ENCODE data around the gene MTFP1. TPM values are rescaled to one million over a fixed set of nuclear protein-coding genes. Genes with fewer than 3 reads are reported as not detected.

The MTFP1 gene
- total RNA-seq, 1 donor from 2014 or later: 29.9 TPM

DNA sequence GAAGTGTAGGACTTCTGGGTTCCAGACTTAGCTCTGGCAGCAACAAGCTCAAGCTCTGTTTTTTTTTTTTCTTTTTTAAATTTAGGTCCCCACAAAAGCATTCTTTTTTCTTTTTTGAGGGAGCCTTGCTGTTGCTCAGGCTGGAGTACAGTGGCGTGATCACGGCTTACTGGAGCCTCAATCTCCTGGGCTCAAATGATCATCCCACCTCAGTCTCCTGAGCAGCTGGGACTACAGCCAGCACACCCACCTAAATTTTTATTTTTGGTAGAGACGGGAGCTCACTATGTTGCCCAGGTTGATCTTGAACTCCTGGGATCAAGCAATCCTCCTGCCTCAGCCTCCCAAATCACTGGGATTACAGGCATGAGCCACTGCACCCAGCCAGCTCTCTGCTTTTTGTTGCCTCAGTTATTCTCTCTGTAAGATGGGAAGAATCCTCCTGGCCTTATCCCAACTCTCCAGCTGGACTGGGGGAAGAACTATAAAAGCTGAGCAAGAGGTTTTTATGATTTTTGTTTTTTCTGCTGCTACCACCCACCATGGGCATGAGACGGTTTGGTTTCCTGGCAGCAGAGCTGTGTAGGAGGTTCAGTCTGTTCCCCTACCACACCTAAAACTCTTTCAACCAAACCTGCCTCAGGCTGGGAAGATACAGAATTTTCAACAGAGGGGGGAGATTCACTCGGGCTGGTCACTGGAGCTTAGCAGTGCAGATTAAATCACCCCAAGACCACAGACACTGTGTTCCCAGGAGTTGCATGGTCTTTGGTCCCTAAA is 11.6 kb upstream of the MTFP1 start:
- Histone ChIP-seq H3K27ac (no peak overlapping the region), H3K79me2 (ENCODE audit: low read depth) (no peaks in the 10 kb centered on the region), H3K36me3 (no peaks in the 10 kb centered on the region)

GRCh38 chr22:30414525-30415047 is 11.0 kb upstream of the MTFP1 start:
- H3K4me1 Mint-ChIP-seq: peaks cover 2% of the 10 kb centered on the region
- Histone ChIP-seq H3K4me1 (no peaks in the 10 kb centered on the region), H3K4me3 (no peak overlapping the region), H2AFZ (replicated peaks) (no peak overlapping the region), H4K20me1 (ENCODE audit: low read depth) (no peaks in the 10 kb centered on the region), H3K27ac (no peak overlapping the region), H3F3A (ENCODE audit: low read depth) (no peaks in the 10 kb centered on the region), H3K9ac (no peak overlapping the region), H3K36me3 (no peaks in the 10 kb centered on the region), H3K9me3 (ENCODE audit: low read depth) (no peaks in the 10 kb centered on the region), H3K27me3 (no peaks in the 10 kb centered on the region), H3K79me2 (ENCODE audit: low read depth) (no peaks in the 10 kb centered on the region), H3K4me2 (no peak overlapping the region)
- no peak overlapping the region for H3K4me3 Mint-ChIP-seq
- H3K9me3 Mint-ChIP-seq: no peaks in the 10 kb centered on the region
- H3K36me3 Mint-ChIP-seq: peaks cover 36% of the 10 kb centered on the region
- no peak for DNase-seq (ENCODE audit: low spot score)
- no peak overlapping the region for H3K27ac Mint-ChIP-seq
- TF ChIP-seq, protein P1, sequence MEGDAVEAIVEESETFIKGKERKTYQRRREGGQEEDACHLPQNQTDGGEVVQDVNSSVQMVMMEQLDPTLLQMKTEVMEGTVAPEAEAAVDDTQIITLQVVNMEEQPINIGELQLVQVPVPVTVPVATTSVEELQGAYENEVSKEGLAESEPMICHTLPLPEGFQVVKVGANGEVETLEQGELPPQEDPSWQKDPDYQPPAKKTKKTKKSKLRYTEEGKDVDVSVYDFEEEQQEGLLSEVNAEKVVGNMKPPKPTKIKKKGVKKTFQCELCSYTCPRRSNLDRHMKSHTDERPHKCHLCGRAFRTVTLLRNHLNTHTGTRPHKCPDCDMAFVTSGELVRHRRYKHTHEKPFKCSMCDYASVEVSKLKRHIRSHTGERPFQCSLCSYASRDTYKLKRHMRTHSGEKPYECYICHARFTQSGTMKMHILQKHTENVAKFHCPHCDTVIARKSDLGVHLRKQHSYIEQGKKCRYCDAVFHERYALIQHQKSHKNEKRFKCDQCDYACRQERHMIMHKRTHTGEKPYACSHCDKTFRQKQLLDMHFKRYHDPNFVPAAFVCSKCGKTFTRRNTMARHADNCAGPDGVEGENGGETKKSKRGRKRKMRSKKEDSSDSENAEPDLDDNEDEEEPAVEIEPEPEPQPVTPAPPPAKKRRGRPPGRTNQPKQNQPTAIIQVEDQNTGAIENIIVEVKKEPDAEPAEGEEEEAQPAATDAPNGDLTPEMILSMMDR (IDR thresholded peaks at IDR 0.05): no peak
- no peak for TF ChIP-seq EZH2phosphoT487 (IDR thresholded peaks at IDR 0.05)
- TF ChIP-seq EZH2 (IDR thresholded peaks at IDR 0.05): no peak
- no peaks in the 10 kb centered on the region for H3K27me3 Mint-ChIP-seq (ENCODE audit: insufficient read depth, low read depth)

More for the DNA sequence above, 11.6 kb upstream of the MTFP1 start:
- Histone ChIP-seq H3K9ac (no peak overlapping the region), H3K9me3 (ENCODE audit: low read depth) (no peaks in the 10 kb centered on the region), H4K20me1 (ENCODE audit: low read depth) (no peaks in the 10 kb centered on the region), H3K4me1 (no peaks in the 10 kb centered on the region), H3F3A (ENCODE audit: low read depth) (no peaks in the 10 kb centered on the region), H2AFZ (replicated peaks) (no peak overlapping the region), H3K4me3 (no peak overlapping the region), H3K4me2 (no peak overlapping the region), H3K27me3 (no peaks in the 10 kb centered on the region)
- H3K4me3 Mint-ChIP-seq: no peak overlapping the region
- no peak for DNase-seq (ENCODE audit: low spot score)
- no peaks in the 10 kb centered on the region for H3K4me1 Mint-ChIP-seq
- H3K9me3 Mint-ChIP-seq: no peaks in the 10 kb centered on the region
- peaks cover 39% of the 10 kb centered on the region for H3K36me3 Mint-ChIP-seq
- no peak overlapping the region for H3K27ac Mint-ChIP-seq
- H3K27me3 Mint-ChIP-seq (ENCODE audit: insufficient read depth, low read depth): no peaks in the 10 kb centered on the region
- TF ChIP-seq, protein P1 (IDR thresholded peaks at IDR 0.05): no peak
- no peak for TF ChIP-seq EZH2 (IDR thresholded peaks at IDR 0.05)
- no peak for TF ChIP-seq EZH2phosphoT487 (IDR thresholded peaks at IDR 0.05)

DNA sequence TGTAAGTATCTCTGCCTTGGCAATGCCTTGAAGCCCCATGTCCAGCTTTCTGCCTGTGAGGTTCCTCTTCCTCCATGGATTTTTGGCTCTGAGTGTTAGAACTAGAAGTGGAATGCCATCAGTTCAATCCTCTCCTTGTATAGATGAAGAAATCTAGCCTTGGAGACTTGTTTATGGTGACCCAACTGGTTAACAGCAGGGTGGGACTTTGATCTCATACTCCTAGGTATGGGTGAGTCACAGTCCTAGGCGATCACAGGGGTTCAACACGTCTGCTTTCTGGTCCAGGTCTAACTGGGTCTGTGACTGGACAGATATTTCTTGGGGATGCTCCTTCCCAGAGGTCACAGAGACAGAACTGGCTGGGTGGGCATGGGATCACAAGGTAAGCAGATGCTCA is 9.2 kb upstream of the MTFP1 start:
- no peaks in the 10 kb centered on the region for H3K79me2 ChIP-seq (ENCODE audit: low read depth)
- Mint-ChIP-seq H3K4me3 (no peak overlapping the region), H3K36me3 (peaks cover 40% of the 10 kb centered on the region), H3K9me3 (no peaks in the 10 kb centered on the region), H3K27ac (no peak overlapping the region), H3K4me1 (peaks cover 16% of the 10 kb centered on the region), H3K27me3 (ENCODE audit: insufficient read depth, low read depth) (no peaks in the 10 kb centered on the region)
- DNase-seq (ENCODE audit: low spot score): no peak
- no peaks in the 10 kb centered on the region for H3K36me3 ChIP-seq
- H3F3A ChIP-seq (ENCODE audit: low read depth): no peaks in the 10 kb centered on the region
- H2AFZ ChIP-seq (replicated peaks): no peak overlapping the region
- no peaks in the 10 kb centered on the region for H4K20me1 ChIP-seq (ENCODE audit: low read depth)
- H3K27me3 ChIP-seq: no peaks in the 10 kb centered on the region
- H3K27ac ChIP-seq: no peak overlapping the region
- H3K4me1 ChIP-seq: no peaks in the 10 kb centered on the region
- no peak overlapping the region for H3K4me2 ChIP-seq
- TF ChIP-seq, protein P1 (IDR thresholded peaks at IDR 0.05): no peak
- TF ChIP-seq EZH2phosphoT487 (IDR thresholded peaks at IDR 0.05) (no peak), EZH2 (IDR thresholded peaks at IDR 0.05) (no peak)
- H3K9ac ChIP-seq: no peak overlapping the region
- no peak overlapping the region for H3K4me3 ChIP-seq
- H3K9me3 ChIP-seq (ENCODE audit: low read depth): no peaks in the 10 kb centered on the region
